ENCODE results near the gene SVEP1.

The SVEP1 gene

GRCh38 chr9:110521206-110521605 lies 58.3 kb downstream of the SVEP1 start:
- no peak for DNase-seq (ENCODE audit: low read depth in 2 of 2)

DNA sequence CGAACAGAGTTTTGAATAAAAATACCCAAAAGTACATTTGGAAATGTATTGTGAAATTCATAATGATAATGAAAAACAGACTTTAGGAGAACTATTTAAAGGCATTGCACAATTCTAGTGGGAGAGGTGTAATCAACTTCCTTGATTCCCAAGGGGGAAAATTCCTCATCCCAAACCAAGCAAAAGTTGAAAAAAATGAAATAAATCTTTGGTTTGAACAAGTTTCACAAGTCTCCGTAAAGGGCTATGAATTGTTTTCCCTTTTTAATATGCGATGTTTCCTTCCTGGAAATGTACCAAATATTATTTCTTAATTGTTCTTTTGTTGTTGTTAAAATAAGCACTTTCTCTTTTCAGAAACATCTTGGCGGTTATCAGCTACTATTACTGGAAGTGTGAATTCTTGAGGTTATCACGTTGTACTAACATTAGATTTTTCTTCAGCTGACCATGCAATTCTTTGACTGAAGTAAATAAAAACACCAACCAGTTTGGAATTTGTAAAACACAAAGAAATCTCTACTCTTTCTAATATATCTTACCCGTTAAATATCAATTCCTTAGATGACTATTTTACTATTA lies 59.3 kb downstream of the SVEP1 start:
- DNase-seq (ENCODE audit: low read depth in 2 of 2) = no peak

GRCh38 chr9:110517483-110517882 lies 62.1 kb downstream of the SVEP1 start:
- no peak for DNase-seq (ENCODE audit: low read depth in 2 of 2)

- DNase-seq (ENCODE audit: low read depth in 2 of 2) = no peak
Observed at GRCh38 chr9:110514897-110515296, 64.6 kb downstream of the SVEP1 start.

DNA sequence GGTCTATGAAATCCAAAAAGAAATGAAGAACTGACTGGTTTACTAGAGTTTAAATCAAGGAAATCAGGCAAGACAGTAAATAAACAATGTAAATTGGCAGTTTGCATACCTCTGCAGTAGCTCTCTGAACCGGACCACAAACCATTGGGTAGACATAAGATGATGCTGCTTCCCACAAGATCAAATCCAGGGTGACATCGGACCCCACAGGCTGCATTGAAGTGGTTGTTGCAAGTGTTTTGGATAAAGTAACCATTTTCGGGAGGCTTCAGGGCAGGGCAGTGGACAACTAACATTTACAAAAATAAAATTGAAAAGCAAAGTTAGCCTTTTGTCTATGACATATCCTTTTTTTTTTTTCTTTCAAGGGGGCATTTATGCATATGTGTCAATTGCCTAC lies 66.7 kb downstream of the SVEP1 start:
- no peak for DNase-seq (ENCODE audit: low read depth in 2 of 2)

- DNase-seq (ENCODE audit: low read depth in 2 of 2) = no peak
Observed at GRCh38 chr9:110509792-110510191, 69.7 kb downstream of the SVEP1 start.

- DNase-seq (ENCODE audit: low read depth in 2 of 2) = no peak
Observed at GRCh38 chr9:110502842-110503241, 76.7 kb downstream of the SVEP1 start.

GRCh38 chr9:110499608-110500007 lies 79.9 kb downstream of the SVEP1 start:
- no peak for DNase-seq (ENCODE audit: low read depth in 2 of 2)

DNA sequence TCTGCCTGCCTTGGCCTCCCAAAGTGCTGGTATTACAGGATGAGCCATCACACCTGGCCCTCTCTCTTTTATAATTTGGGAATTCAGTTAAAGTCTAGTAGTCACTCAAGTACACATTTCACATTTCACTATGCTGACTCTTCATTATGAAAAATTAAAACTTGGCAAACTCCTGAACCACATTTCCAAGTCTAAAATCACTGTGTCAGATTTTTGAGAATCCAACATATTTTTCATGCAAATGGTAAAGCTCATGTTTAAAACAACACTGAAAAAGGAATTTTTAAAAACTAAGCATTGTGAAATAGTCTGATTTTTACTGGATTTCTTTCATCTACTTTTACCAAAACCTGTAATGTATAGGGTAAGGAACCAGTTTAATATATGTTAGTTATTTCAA lies 92.3 kb downstream of the SVEP1 start:
- DNase-seq (ENCODE audit: low read depth in 2 of 2) = no peak

DNA sequence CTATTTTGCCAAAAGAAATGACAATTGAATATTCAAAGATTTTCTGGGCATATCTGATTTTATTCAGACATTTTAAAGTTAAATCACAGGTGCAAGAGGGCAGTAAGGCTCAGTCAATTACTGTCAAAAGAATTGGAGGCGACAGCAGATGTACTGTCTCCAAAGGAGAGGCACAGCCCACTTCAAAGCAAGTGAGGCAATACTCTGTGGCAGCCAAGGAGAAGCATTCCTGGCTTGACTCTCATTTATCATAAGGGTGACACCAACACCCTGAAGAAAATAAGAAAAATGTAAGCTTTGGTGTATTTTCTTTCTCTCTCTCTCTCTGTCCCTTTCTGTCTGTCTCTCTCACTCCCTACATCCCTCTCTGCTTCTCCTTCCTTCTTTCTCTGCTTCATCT lies 93.3 kb downstream of the SVEP1 start:
- DNase-seq (ENCODE audit: low read depth in 2 of 2) = no peak

DNA sequence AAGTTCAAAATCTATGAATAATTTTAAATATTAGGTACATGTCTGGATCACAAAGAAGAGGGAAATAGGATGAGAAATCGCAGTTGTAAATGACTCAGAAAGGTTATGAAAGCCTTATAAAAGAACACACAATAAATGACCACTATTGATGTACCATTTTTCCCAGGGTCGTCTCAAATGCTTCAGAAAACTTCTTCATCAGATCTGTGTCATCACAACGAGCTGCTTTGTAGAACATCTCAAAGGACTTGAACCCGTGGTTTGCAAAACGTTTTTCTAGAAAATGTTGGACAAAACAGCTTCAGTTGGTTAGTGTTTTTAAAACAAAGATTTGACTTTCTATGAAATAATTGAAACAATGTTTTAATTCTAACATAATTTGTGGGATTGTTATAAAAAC lies 100.1 kb downstream of the SVEP1 start:
- DNase-seq (ENCODE audit: low read depth in 2 of 2) = no peak

- DNase-seq (ENCODE audit: low read depth in 2 of 2) = no peak
Observed at GRCh38 chr9:110476251-110476650, 103.3 kb downstream of the SVEP1 start.

DNA sequence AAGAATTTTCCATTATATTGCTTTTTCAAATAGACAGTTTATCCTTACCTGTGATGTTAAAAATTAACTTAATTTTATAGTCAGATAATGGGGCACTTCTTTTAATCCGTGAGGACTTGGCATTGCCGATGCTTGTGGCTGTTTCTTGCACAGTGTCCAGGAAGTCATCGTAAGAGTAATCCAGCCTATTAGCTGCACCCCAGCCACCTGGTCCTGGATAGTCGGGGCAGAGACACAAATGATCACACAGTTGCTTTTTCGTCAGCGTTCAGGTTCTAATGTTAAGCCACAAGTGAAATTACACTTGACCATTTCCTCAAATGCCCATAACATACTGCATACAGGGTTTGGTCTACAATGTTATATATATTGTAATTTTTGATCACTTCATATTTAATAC lies 107.4 kb downstream of the SVEP1 start:
- no peak for DNase-seq (ENCODE audit: low read depth in 2 of 2)

DNA sequence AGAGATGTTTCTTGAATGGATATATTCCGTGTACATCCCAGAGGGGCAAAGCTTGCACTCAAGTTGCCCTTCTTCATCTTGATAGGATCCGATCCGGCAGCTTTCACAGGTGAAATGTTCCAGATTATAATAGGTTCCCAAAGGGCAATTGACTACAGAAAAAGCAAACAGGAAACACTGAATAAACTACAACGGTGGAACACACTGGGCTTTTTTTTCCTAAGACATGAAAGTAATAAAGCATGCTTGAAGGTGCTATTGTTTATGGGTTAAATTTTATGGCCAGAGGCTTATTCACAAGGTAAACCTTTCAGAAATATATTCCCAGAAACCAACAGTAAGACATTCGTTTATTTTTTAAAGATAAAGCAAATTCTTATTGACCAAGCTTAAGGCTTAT lies 110.6 kb downstream of the SVEP1 start:
- no peak for DNase-seq (ENCODE audit: low read depth in 2 of 2)

DNA sequence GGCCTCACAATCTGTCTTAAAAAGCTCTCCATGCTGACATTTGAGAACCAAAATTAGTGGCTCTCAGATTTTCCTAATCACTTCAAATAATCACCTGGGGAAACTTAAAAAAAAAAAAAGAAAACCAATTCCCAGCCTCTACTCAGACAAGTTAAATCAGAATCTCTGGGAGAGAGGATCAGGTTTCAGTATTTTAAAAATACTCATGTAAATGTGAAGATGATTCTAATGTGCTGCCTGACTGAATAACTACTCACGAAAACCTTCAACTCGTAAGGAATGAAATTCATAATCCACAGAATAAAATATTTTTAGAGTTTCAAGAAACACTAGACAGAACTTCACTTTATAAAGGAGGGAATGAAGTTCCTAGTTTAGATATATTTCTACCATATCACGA lies 114.4 kb downstream of the SVEP1 start:
- no peak for DNase-seq (ENCODE audit: low read depth in 2 of 2)

DNA sequence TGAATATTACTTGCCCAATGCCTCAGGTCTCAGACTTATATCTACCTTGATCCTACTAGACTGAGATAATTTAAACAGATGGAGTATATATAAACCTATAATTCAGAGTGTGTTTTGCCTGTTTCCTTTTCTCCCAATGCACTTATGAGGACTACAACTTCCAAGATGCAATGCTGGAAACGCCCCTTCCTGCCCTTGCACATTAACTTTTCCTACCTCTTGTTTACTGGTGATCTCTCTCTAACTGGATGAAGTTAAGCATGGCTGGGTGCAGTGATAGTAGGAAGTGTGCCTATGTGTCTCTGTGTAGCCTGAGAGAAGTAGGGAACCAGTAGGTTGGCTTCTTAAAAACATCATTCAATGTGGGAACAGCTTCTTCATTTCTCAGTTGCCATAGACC lies 115.2 kb downstream of the SVEP1 start:
- no peak for DNase-seq (ENCODE audit: low read depth in 2 of 2)

DNA sequence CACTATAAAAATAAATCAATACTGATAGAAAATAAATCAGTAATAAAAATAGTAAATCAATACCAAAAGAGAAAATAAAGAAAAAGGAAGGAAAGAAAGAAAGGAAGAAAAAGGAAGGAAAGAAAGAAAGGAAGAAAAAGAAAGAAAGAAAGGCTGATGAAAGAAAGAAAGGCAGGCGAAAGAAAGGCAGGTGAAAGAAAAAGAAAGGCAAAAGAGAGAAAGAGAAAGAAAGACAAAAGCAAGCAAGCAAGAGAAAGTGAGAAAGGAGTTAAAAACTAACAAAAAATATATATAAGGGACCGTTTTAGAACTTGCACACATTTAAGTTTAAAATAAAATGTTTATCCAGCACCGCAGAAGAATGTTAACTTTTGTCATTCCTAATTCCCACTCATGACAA lies 116.0 kb downstream of the SVEP1 start:
- DNase-seq (ENCODE audit: low read depth in 2 of 2) = no peak

GRCh38 chr9:110457245-110457644 lies 122.3 kb downstream of the SVEP1 start:
- no peak for DNase-seq (ENCODE audit: low read depth in 2 of 2)

- DNase-seq (ENCODE audit: low read depth in 2 of 2) = no peak
Observed at GRCh38 chr9:110456681-110457080, 122.9 kb downstream of the SVEP1 start.

DNA sequence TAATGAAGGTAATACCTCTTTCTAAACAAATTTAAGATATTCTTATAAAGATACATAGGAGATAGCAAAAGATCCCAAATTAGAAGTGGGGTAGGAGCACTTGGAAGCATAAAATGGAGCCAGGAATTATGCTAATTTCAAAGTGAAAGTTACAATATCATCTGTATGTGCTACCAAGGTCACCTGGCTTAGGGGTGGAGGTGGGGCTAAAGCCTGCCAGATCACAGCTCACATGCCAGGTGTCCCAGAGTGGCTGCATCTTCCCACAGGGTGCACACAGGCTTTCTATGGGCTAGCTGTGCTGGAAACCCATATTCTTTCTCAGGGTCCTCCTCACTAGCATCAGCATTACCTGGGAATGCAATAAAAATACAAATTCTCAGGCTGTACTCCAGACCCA lies 123.7 kb downstream of the SVEP1 start:
- DNase-seq (ENCODE audit: low read depth in 2 of 2) = no peak

DNA sequence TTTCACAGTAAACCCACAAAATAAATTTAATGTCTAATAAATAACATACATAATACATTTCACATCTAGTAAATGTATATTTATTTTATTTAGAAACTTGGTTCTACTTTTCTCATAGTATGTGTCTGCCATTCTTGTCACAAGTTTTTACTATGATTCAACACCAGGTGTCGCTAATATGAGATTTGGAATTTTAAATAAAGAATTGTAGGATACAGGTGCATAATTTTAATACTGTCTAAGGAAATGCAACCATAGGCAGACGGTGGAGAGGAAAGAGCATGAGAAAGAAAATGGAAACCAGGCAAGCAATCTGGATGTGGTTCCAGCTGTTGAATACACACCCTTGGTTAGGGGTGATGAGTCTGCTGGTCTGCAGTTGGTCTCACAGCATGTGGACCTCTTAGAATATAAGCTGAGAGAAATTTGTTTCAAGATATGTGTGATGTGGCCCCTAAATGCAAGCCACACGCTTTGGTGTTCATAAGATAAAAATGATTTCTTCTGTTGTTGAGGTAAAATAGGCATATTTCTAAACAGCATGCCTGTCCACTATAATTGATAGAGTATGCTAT lies 127.2 kb downstream of the SVEP1 start:
- no peak for DNase-seq (ENCODE audit: low read depth in 2 of 2)

DNA sequence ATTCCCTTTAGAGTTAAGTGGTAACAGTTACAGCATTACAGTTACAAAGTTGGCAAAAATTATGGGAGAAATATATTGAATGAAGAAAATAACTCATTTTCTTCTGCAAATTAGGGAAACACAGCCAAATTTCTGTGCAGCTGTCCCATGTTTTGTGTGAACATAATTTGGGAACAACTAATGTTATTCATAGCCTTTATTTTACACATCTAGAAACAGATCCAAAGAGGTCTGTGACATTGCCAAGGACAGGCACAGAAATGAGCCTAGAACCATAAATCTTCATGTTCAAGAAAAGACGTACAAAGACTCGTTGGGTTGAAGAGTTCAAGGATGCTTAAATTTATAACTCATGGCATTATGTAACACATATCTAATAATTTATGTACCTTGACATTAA lies 127.8 kb downstream of the SVEP1 start:
- DNase-seq (ENCODE audit: low read depth in 2 of 2) = no peak

DNA sequence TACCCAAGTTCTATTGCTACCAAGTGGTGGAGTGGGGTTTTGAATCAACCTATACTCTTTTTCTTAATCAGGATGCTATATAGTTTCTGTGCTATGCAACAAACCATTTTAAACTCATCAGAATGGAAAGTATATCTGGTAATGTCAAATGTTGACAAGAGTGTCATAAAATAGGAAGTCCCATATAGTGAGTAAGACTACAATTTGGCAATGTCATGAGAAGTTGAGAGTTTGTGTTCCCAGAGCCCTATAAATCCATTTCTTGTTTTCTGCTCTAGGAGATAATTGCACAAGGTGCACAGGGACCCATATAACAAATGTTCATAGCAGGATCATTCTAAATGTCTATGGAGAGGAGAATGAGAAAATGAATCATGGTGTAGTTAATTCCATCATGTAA lies 132.1 kb downstream of the SVEP1 start:
- DNase-seq (ENCODE audit: low read depth in 2 of 2) = no peak

DNA sequence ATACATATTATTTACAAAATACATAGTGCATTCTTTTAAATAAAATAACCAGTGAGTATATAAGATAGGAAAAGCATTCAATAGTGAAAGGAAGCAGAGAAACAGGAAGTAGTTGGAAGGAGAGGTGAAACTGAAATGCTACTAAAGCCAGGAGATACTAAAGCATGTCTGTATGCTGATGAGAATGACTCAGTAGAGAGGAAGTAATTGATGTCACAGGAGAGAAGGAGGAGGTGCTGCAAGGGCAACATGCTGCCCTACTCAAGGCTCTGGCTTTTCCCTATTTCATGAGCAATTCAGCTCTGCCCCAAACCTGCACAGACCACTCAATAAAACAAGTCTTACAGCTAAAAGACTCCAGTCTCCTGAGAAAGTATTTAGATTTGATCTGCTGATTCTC lies 133.4 kb downstream of the SVEP1 start:
- DNase-seq (ENCODE audit: low read depth in 2 of 2) = no peak
